Activated naive CD8-positive, alpha-beta T cell treated with anti-CD3 and anti-CD28 coated beads, Interleukin-2, amount 50 U/mL, for 16 hours (primary cell): ENCODE data around the gene ZMYM5.
A peak's percentile ranks its signal among the peaks of the same experiment; 100 is the strongest.
"Not testable (repeated sequence)": the region's sequence is repeated elsewhere in the genome, so short reads cannot be mapped to it uniquely, and the experiment has no call there.

Experiments used
- DNase-seq: peaks from one replicate; pipeline ENCODE4 v3.0.0-alpha.2; 2020; ENCODE audit warnings: low read depth, low spot score

The ZMYM5 gene

DNA sequence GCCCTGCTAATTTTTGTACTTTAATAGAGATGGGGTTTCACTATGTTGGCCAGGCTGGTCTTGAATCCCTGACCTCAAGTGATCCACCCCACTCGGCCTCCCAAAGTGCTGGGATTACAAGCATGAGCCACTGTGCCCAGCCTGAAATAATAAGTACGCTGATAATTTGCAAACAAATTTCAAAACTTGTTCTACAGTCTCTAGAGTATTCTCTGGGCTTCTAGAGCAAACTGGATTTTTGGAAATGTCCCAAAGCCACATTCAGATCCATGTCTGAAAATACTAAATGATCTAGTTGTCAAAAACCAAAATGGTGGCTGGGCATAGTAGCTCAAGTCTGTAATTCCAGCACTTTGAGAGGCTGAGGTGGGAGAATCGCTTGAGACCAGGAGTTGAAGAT, 40.8 kb downstream of the ZMYM5 start:
- no peak for DNase-seq

DNA sequence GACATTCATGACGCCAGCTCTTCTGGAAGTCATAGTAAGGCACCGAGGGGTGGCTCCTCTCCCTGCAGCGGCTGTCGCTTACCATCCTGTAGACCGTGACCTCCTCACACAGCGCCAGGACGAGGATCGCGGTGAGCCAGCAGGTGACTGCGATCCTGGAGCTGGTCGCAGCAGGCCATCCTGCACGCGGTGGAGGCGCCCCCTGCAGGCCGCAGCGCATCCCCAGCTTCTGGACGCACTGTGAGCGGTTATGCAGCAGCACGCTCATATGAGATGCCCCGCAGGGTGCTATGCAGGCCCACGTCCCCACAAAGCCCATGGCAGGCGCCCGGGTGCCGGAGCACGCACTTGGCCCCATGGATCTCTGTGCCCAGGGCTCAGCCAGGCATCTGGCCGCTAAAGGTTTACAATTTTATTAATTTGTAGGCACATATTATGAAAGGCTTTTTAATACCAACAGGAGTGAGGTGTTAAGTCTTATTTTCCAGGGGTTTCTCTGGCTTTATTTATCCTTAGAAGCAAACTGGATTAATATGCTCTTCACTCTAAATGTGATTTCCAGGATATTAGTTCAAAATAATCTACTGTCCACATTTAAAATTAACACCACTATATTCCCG, 45.1 kb downstream of the ZMYM5 start:
- no peak for DNase-seq

DNA sequence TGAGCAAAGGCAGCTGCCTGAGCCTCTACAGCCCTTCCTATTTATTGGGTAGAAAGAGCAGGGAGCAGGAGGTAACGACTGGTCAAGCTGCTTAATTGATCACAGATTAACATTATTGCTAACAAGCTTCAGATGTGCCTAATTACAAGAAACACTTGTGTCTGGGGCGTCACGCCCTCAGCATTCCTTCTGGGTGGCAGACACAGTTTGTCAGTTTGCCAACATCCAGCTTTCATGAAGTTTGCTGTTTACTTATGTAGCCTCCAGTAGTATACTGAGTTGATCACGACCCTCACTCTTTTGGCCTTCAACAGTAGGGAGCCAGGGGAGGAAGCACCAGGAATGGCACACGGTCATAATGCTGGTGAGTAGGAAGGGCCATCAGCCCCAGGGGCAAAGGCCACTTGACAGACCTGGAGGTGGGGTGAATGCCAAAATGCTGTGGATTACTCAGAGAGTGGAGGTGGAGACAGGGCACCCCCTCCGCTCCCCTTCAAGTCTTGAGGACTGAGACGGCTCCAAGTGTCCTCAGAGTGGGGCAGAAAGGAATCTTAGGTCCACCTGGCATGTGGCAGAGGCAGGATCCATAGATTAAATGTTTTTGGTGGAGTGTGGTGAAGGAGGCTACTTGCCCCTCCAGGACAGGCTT, 45.8 kb downstream of the ZMYM5 start:
- DNase-seq, result no peak

DNA sequence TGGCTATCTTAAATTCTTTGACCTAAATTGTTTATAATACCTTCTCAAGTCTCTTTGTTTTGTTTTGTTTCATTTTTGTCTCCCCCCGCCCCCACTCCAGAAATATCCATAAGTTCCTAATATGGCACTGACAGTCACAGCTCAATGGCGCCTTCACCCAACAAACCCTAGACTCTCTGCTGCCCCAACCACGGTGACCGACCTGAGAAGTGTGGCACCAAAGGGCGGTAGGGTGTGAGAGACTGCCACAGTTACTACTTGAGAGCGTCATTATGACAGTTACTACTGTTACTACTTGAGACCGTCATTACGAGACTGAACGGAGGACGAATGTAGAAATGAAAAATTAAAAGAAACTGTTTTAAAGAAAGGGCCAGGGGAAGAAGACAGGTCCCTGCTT, 46.3 kb downstream of the ZMYM5 start:
- no peak for DNase-seq

DNA sequence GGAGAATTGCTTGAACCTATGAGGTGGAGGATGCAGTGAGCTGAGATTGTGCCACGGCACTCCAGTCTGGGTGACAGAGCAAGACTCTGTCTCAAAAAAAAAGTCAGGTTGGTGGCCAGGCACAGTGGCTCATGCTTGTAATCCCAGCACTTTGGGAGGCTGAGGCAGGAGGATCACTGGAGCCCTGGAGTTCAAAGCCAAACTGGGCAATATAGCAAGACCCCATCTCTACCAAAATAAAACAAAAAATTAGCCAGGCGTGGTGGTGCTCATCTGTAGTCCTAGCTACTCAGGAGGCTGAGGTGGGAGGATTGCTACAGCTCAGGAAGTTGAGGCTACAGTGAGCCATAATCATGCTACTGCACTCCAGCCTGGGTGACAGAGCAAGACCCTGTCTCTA, 47.6 kb downstream of the ZMYM5 start:
- DNase-seq, result not testable (repeated sequence)

DNA sequence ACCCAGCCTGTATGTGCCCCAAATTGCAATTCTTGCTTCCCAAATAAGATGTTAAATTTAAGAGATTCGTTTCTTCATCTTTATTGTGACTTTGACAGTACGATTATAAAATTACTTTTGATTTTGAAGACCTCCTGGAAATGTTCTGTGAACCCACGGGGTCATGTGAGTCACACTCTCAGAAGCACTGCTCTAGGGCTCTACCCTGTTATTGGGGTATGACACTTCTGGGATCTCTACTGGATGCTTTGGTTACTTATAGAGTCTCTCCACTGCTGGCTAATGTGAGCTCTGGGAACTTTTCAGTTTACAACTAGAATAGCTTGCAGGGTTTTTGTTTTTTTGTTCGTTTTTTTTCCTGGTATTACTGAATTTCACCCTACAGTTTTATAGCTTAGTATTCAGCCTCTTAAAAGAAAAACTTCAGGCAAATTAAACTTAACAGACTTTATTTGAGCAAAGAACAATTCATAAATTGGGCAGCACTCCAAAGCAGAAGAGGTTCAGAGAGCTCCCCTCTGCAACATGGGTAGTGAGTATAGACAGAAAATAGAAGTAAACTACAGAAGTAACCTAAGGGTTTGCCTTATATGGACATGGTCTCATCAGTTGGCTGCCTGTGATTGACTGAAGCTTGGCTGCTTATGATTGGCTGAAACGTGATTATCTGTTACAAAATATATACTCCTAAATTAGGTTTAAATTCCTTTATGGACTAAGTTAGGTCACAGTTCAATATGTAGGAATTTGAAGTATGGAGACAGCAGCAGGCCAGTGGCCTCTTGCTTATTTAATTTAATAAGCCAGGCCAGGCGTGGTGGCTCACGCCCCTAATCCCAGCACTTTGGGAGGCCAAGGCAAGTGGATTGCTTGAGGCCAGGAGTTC, 52.2 kb downstream of the ZMYM5 start:
- no peak for DNase-seq

DNA sequence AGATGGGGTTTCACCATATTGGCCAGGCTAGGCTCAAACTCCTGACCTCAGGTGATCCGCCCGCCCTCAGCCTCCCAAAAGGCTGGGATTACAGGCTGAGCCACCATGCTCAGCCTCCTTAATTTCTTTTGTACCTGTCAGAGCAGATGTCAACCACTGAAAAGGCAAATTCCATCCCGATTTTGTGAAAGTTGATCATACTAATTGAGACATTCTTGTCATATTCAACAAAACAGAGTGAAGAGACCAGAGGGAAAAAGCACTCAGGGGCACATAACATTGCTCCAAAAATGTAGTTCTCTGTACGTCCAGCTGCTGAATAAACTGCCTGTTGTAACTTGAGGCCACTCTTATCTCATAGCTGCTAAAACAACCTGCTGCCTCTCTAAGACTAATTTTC, 53.3 kb downstream of the ZMYM5 start:
- no peak for DNase-seq

DNA sequence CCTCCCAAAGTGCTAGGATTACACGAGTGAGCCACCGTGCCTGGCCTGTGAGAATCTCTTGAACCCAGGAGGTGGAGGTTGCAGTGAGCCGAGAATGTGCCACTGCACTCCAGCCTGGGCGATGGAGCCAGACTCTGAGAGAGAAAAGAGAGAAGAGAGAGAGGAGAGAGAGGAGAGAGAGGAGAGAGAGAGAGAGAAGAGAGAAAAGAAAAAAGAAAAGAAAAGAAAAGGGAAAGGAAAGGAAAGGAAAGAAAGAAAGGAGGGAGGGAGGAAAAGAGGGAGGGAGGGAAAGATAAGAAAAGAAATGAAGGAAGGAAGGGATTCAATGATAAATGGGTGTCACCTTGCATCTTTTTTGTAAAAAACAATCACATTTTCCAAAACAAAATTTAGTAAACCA, 57.7 kb downstream of the ZMYM5 start:
- DNase-seq, result no peak

DNA sequence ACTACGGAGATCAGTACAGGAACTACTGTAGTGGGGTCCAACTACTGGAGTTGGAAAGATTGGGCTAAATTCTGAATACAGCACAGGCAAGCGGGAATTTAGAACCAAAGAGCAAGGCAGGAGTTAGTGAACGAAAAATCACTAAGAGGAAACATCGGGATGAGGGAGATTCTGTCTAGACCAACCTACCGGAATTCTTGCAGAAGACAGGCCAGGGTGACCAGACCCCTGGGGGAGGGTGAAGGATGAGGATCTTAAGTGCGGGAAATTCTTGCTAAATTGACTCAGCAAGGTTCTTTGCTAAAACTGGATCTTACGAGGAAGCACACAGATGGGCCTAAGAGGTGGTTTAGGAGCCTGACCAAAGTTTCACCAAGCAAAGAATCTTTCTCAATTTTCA, 67.5 kb downstream of the ZMYM5 start:
- DNase-seq, result no peak

DNA sequence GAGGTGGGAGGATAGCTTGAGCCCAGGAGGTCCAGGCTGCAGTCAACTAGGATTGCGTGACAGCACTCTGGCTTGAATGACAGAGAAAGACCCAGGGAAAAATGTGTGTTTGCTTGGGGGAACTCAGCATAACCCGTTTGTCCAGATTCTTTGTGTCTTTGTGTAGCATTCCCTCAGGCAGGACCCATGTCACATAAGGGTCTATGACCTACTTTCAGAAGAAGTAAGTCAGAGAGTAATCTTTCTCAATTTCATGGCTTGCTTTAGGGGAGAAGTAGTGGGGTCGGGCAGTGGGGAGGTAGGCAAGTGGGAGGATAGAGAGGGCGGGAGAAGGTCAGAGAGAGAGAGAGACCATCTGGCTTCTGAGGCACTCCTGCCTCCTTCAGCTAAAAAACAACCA, 68.8 kb downstream of the ZMYM5 start:
- DNase-seq, result no peak

DNA sequence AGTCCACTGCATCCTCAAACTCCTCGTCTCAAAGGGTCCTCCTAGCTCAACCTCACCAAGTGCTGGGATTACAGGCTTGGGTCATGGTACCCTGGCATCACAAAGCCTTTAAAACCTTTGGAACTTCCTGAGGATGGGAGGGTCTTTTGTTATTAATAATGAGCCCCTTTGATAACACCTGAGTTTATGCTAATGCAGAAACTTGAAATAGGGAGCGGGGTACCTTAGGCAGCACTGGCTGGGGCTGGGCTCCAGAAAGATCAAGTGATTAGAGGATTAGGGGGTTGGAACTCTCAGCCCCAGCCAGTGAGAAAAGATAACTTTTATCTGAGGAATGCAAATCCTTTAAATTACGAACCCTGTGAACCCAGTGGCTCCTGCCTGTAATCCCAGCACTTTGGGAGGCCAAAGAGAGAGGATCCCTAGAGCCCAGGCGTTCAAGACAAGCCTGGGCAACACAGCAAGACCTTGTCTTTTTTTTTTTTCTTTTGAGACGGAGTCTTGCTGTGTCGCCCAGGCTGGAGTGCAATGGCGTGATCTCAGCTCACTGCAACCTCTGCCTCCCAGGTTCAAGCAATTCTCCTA, 71.4 kb downstream of the ZMYM5 start:
- no peak for DNase-seq

DNA sequence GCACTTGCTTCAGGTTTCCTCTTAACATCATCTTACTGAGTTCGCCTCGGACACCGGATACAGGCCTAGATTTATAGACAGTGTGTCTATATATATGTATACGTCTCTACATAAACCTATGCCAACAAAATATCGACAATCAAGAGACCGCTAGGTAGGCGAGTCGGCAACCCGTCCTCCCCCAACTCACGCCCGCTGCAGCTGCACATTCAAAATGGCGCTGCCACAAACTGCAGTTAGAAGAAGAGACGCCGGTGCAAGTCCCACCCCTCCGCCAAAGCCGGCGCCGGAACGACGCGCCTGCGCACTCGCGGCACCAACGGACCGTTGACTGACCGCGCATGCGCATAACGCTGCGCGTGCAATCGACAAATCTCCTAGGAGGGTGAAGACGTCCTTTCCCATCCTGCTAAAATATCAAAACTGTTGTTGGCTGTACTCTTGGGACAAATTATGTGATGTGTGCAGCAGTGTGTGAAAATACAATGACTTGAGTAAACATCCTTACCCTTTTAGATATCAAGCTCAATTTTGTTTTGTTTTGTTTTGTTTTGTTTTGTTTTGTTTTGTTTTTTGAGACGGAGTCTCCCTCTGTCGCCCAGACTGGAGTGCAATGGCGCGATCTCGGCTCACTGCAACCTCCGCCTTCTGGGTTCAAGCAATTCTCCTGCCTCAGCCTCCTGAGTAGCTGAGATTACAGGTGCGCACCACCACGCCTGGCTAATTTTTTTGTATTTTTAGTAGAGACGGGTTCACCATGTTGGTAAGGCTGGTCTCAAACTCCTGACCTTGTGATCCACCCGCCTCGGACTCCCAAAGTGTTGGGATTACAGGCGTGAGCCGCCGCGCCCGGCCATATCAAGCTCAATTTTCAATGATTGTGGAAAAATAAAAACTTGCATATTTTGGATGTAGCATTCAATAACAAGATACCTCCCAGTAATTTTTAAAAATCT, 80.4 kb downstream of the ZMYM5 start, which contains the start of gene PSPC1:
Gene PSPC1 (minus strand): TSS at position 219 of the 956 bp plus-strand sequence. CDS start 188 bp downstream, at position 31.
- DNase-seq, result peak; percentile 85

DNA sequence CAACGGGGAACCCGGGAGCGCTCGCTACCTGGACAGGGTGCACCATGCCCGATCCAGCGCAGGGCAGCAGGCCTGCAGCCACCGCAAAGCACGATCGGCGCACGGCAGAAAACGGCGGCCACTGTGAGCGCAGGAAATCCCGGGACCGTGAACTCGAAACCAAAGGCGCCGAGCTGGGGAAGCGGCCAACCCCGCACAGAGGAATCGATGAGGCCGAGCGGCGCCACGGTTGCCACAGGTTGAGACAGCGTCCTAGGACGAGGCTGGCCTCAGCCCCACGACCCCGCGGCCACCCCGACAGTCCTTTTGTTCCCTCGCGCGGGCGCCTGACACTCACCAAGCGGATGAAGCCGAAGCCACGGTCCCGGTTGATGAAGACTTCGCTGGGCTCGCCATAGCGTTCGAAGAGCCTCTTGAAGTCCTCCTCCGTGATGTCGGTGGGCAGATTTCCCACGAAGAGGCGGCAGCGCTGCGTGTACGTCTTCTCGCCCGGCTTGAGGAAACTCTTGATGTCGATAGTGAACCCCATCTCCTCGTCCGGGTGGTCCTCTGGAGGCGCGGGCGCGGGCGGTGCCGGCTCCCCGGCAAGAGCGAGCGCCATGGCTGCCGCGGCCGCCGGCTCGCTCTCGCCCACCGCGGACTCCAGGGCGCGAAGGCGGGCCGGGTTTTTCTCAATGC, 81.3 kb downstream of the ZMYM5 start:
- peak; percentile 14 for DNase-seq

DNA sequence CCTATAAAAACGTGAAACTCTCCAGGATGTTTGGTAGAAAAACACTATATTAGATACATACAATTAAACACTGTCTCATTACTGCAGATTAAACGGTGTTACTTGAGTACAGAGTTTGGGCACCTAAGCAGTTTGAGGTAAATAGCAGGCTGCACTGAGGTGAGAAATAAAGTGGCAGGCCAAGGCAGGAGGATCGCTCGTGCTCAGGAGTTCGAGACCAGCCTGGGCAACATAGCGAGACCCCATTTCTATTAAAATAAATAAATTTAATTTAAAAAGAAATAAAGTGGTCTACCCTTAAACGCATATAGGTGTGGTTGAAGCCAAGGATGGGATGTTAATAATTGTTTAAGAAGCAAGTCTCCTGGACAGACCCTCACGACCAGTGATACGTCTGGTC, 81.9 kb downstream of the ZMYM5 start:
- no peak for DNase-seq

DNA sequence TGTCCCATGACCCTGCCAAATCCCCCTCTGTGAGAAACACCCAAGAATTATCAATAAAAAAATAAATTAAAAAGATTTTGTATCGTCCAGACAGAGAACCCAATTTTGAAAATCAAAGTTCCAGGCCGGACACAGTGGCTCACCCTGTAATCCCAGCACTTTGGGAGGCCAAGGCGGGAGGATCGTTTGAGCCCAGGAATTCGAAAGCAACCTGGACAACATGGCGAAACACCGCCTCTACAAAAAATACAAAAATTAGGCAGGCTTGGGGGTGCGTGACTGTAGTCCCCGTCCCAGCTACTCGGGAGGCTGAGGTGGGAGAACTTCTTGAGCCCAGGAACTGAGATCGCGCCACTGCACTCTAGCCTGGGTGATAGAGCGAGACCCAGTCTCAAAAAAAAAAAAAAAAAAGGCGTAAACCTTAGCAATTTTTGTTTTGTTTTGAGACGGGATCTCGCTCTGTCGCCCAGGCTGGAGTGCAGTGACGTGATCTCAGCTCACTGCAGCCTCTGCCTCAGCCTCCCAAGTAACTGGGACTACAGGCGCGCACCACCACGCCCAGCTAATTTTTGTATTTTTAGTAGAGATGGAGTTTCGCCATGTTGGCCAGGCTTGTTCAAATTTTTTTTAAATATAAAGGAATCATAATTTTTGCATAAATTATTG, 82.6 kb downstream of the ZMYM5 start:
- not testable (repeated sequence) for DNase-seq
